Uterus (tissue), 2 donors: ENCODE results near the gene NRG3.

Experiments
- CTCF ChIP-seq, 4 experiments: fragments of 200-600 bp in 2 of 4; fragments of 450-650 bp in 2 of 4; sonication (generic) in 2 of 4; IDR thresholded peaks; one replicate each; pipeline ENCODE4 v1.5.1; 2016 to 2019; ENCODE audit warnings: antibody characterized with exemption in 4 of 4, mild to moderate bottlenecking in 2 of 4, moderate library complexity in 1 of 4
- POLR2A ChIP-seq, 2 donors: fragments of 450-650 bp; IDR thresholded peaks; one replicate each; pipeline ENCODE4 v1.6.1; 2016; ENCODE audit warnings: antibody characterized with exemption in 2 of 2, mild to moderate bottlenecking in 1 of 2, moderate library complexity in 1 of 2

- no peak for TF ChIP-seq CTCF (IDR thresholded peaks at IDR 0.05)
- TF ChIP-seq POLR2A (IDR thresholded peaks at IDR 0.05) = no peak
These were observed 816.2 kb downstream of the NRG3 start for GRCh38 chr10:82691211-82691610.
